ENCODE data around the gene LRSAM1. TPM values are rescaled to one million over a fixed set of nuclear protein-coding genes. Genes with fewer than 3 reads are reported as not detected.

Gene LRSAM1
- total RNA-seq, 1 donor from 2014 or later: 25.9 TPM

GRCh38 chr9:127538849-127539258 lies 87.5 kb downstream of the LRSAM1 start:
- peaks cover 17% of the 10 kb centered on the region for H3K36me3 ChIP-seq
- peaks cover 99% of the 10 kb centered on the region for H3K4me1 ChIP-seq
- ATAC-seq: no peak
- H3K4me3 ChIP-seq: no peak overlapping the region
- H3K27ac ChIP-seq: peak overlapping the region; percentile 80
- no peaks in the 10 kb centered on the region for H3K9me3 ChIP-seq
- DNase-seq: no peak
- no peaks in the 10 kb centered on the region for H3K27me3 ChIP-seq (ENCODE audit: low read depth)
- TF ChIP-seq CTCF (IDR thresholded peaks at IDR 0.05): no peak
- intact Hi-C loops (cut with DNase I): no loop called here

GRCh38 chr9:127539259-127539981 lies 88.1 kb downstream of the LRSAM1 start:
- H3K27me3 ChIP-seq (ENCODE audit: low read depth): no peaks in the 10 kb centered on the region
- H3K4me3 ChIP-seq: no peak overlapping the region
- H3K4me1 ChIP-seq: peaks cover 99% of the 10 kb centered on the region
- DNase-seq (no peak), ATAC-seq (no peak)
- intact Hi-C loops (cut with DNase I): no loop called here
- peak overlapping the region; percentile 80 for H3K27ac ChIP-seq
- TF ChIP-seq CTCF (IDR thresholded peaks at IDR 0.05): no peak
- H3K9me3 ChIP-seq: no peaks in the 10 kb centered on the region
- peaks cover 13% of the 10 kb centered on the region for H3K36me3 ChIP-seq

GRCh38 chr9:127539982-127540663 lies 88.8 kb downstream of the LRSAM1 start:
- H3K36me3 ChIP-seq: peaks cover 12% of the 10 kb centered on the region
- no peak overlapping the region for H3K4me3 ChIP-seq
- no peaks in the 10 kb centered on the region for H3K27me3 ChIP-seq (ENCODE audit: low read depth)
- peaks cover 99% of the 10 kb centered on the region for H3K4me1 ChIP-seq
- intact Hi-C loops (cut with DNase I): no loop called here
- TF ChIP-seq CTCF (IDR thresholded peaks at IDR 0.05): no peak
- DNase-seq: no peak
- ATAC-seq: peak in 1 of 2 donors; percentile 2
- no peaks in the 10 kb centered on the region for H3K9me3 ChIP-seq
- peak overlapping the region; percentile 80 for H3K27ac ChIP-seq

- peaks cover 99% of the 10 kb centered on the region for H3K4me1 ChIP-seq
- H3K27ac ChIP-seq: peak overlapping the region; percentile 80
- ATAC-seq (peak; percentile 36 to 63), DNase-seq (peak; percentile 79)
- no peak overlapping the region for H3K4me3 ChIP-seq
- peaks cover 7% of the 10 kb centered on the region for H3K36me3 ChIP-seq
- TF ChIP-seq CTCF (IDR thresholded peaks at IDR 0.05): peak; percentile 18
- no peaks in the 10 kb centered on the region for H3K27me3 ChIP-seq (ENCODE audit: low read depth)
- intact Hi-C loops (cut with DNase I): no loop called here
- H3K9me3 ChIP-seq: no peaks in the 10 kb centered on the region
Measured at GRCh38 chr9:127540664-127541041, 89.3 kb downstream of the LRSAM1 start.

- ATAC-seq: no peak
- H3K36me3 ChIP-seq: peaks cover 2% of the 10 kb centered on the region
- DNase-seq: no peak
- no peaks in the 10 kb centered on the region for H3K9me3 ChIP-seq
- intact Hi-C loops (cut with DNase I): no loop called here
- H3K4me1 ChIP-seq: peaks cover 100% of the 10 kb centered on the region
- peak overlapping the region; percentile 80 for H3K27ac ChIP-seq
- no peaks in the 10 kb centered on the region for H3K27me3 ChIP-seq (ENCODE audit: low read depth)
- no peak for TF ChIP-seq CTCF (IDR thresholded peaks at IDR 0.05)
- no peak overlapping the region for H3K4me3 ChIP-seq
Measured at GRCh38 chr9:127541176-127541575, 89.9 kb downstream of the LRSAM1 start.
